ENCODE measurements around the gene COLQ.
A peak's percentile ranks its signal among the peaks of the same experiment; 100 is the strongest.
"Not testable (repeated sequence)": the region's sequence is repeated elsewhere in the genome, so short reads cannot be mapped to it uniquely, and the experiment has no call there.

The COLQ gene

DNA sequence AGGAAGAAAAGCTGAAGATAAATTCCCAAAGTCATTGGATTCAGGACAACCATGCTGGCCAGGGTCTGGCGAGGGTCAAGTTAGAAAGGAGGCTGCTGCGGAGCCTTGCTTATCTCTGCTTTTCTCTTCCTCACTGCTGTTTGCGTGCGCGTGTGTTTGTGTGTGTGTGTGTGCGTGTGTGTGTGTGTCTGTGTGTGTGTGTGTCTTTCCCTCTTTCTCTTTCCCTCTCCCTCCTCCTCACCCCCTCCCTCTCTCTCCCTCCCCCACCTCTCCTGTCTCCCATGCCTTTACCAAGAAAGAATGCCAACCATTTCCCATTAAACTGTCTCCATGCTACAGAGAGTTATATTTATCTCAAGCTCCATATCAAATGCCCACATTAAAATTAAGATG lies at the start of gene COLQ:
Gene COLQ, minus strand, starts transcription at position 134 of the 393 bp plus-strand sequence. Its CDS starts 81 bp downstream, at position 53.
- no peak for DNase-seq

DNA sequence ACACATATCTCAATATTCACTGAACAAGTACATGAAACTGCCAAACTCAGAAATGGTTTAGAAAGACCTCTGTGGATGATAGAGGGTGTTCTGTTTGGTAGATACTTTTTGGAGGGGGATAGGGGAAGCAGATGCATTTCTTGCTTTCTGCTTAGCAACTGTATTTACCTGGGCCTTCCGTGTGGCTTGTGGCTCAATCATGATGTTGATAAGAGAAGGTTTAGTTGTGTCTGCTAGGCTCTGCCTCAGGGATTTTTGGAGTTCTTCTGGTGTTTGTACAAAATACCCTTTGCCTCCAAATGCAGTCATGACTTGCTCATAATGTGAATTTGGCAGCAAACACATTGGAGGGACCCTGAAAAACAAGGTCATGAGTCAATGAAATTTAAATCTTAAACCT lies 41.7 kb upstream of the COLQ start:
- no peak for DNase-seq

DNA sequence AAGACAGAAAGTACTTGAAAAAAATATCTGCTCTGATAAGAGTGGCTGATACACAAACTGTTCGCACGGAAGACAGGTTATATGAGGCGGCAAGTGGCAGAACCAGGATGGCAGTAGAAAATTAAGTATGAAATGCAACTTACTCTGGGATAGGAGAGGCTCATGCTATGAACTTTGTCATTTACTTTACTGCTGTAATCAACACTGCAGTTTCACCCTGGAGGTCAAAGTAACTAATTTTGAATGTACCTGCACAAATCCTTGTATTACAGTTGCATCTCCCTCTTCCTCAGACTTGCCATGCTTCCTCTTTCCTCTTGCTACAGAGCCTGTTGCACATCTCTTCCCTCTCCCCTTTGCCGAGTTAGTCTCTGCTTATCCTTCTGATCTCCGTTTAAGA lies 41.1 kb upstream of the COLQ start:
- no peak for DNase-seq

DNA sequence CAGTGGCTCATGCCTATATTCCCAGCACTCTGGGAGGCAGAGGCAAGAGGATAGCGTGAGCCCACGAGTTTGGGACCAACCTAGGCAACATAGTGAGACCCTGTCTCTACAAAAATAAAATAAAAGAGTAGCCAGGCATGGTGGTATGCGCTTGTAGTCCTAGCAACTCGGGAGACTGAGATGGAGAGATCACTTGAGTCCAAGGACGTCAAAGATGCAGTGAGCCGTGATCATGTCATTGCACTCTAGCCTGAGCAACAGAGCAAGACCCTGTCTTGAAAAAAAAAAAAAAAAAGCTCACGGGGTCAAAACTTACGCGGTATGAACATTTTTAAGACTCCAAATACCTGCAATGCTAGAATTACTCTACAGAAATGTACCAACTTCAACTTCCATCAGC lies 37.1 kb upstream of the COLQ start:
- no peak for DNase-seq

DNA sequence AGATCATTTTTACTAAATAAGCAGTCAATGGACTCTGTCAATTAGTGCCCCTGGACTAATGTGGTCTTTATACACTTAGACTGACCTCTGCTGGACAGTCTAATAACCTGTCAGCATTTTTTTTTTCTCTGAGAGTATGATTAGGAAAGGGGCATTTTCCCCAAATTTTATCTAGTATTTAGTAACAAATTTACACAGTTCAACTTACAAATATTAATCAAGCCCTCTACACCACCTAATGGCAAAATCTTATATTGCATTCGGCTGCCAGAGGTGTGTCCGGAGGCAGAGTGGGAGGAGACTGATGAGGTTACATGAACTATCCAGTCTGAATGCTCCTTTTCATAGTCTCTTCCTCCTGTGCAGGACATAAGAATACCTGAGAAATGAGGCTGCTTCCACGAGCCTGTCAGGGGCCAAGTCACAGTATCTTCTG lies 36.0 kb upstream of the COLQ start:
- DNase-seq: peak; percentile 91

DNA sequence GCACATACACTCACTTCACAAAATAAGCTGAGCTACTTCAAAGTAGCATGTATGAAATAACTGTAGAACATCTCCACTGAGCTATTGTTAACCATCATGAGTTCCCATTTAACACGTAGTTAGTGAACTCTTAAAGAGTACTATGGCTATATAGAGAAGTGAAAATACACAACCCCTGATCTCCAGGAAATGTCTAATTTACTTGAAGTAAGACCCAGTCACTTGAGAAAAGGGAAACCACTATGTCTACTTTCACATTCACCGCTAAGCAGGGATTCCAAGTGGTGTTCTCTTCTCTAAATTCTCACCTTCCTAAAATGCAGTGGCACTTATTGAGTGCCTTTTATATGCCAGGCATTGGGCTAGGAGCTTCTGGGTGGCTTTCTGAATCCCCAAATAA lies 35.0 kb upstream of the COLQ start:
- peak; percentile 88 to 94 for DNase-seq

DNA sequence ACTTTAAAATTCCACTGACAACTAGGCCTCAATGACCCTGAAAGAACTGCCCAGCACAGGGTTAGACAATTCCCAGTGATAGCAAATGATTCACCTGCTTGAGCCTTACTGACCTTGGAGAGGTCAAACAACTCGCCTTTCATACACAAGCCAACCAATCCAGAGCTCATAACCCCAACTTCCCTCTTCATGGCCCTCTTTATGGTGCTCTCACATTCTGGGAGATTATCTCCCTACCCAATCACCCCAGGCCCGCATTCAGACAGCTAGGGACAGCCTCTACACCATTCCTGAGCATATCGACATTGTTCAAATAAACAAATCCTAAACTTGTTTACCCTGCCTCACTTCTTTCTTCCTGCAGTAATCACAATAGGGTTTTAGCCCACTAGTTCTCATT lies 32.2 kb upstream of the COLQ start:
- no peak for DNase-seq

DNA sequence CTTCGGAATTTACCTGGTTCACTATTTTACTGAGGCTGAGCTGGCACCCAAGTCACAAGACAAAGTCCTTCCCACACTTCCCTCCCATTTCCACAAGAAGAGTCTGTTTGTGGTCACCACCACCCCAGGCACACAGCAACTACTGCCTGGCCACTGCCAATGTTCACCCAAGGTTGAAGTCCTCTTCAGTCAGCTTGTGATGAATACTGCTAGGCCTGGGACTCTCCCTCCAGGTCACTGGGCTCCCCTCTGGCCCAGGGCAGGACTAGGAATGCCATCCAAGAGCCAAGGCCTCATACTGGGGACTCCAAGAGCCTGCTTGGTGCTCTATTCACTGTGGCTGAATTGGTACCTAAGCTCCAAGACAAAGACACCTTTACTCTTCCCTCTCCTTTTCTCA lies 30.4 kb upstream of the COLQ start:
- DNase-seq: peak in 1 of 2 donors; percentile 15

DNA sequence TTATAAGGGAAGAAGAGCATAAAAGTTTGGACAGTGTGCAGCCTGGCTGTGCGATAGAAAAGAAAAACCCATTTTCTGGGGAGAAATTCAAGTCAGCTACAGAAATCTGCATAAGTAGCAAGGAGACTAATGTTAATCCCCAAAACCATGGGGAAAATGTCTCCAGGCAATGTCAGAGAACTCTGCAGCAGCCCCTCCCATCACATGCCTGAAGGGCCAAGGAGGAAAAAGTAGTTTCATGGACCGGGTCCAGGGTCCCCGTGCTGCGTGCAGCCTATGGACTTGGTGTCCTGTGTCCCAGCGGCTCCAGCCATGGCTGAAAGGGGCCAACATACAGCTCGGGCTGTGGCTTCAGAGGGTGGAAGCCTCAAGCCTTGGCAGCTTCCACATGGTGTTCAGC lies 28.3 kb upstream of the COLQ start:
- DNase-seq: no peak

DNA sequence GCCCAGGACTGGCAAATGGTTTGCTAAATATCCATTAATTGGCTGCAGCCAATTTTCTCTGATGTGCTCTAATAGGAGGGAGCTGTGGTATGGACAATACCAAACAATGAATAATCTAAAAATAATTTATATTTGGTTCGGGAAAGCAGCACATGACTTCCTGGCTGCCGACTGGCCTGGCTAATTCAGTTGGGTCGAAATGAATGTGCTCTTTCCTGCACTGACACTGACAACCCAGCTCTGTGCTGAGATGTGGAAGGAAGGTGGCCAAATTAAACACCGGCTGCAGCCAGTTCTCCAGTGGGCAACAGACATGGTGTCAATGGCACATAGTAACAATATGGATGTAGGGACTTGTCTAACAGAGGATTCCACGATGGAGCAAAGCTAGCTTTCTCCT lies 21.1 kb upstream of the COLQ start:
- DNase-seq: no peak

DNA sequence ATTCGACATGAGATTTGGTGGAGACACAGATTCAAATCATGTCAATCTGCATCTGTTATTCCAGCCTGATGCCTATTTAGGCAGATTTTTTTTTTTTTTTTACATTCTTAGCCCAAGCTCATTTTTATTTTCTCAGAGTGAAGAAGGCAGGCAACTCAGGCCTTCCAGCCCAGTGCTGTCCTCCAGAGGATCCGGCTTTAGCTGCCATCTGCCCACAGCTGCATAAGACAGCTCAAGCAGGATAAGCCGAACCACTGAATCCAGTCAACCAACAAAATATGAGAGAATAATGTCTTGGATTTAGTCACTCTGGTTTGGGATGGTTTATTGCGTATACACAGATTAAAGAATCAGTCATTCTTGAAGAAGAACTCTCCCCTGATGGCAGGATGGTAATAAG lies 19.9 kb upstream of the COLQ start:
- DNase-seq: no peak

DNA sequence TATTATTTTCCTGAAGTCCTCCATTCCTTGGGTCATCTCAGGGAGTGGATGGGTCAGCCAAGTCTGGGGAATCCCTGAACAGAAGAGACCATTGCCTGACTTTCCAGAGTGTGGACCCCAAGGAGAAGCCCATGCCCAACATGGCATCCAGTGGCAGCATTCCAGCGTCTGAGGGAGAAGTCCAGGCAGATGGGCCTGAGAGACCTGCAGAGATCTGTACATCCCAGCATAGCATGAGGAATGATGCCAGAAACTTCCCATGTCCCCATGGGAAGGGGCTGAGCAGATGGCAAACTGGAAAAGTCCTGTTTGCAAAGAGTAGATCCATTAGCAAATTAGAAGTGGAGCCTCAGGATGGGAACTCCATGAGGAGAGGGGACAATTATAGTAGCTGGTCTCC lies 17.6 kb upstream of the COLQ start:
- DNase-seq: no peak

DNA sequence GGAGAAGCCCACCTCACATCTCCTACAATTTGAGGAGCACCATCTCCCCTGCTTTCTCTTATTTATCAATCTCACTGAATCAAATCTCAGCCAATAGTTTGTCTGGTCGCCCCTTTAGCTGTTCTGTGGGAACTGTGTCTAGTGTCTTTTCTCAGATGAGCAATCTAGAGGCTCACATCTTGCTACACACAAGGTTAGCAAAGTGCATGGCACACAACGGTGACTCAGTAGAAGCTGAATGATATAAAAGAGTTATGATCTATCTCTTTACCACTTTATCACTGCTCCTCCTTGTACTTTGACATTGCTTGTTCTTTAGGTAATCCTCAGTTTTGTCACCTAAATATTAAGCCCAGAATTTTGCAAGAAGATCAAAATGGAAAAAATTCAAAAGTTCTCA lies 16.8 kb upstream of the COLQ start:
- DNase-seq: no peak

DNA sequence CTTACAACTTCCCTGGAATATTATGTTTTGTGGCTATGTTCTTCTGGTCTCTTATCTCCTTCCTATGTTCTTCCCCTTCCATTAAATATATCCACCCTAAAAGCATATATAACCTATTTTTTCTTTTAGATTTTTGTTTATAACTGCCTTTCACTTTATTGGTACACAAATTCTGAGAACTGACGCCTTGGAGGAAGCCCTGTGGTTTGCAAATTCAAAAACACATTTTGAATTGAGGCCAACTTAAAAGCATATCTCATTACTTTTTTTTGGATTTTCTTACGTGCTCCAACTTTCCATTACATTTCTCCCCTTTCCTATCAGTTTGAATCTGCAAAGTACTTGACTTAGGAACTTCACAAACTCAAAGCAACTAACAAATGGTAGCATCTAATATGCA lies 15.3 kb upstream of the COLQ start:
- DNase-seq: no peak

DNA sequence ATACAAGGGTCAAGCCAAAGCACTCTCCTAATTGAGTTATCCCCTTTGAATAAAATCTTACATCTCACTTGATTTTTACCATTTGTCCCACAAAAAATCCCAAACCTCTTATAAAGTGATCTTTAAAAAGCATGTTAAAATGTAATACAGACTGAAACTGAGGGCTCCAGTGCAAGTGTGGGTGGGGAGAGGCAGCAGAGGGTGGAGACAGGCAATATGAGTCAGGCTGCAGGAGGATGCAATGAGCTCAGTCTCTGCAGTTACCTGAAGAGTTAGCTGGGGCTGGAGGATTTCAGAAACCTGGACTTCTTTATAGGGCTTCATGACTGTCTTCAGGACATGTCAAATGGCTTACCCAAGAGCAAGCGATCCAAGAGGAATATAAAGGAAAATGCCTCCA lies 14.2 kb upstream of the COLQ start:
- DNase-seq: peak; percentile 35 to 45

DNA sequence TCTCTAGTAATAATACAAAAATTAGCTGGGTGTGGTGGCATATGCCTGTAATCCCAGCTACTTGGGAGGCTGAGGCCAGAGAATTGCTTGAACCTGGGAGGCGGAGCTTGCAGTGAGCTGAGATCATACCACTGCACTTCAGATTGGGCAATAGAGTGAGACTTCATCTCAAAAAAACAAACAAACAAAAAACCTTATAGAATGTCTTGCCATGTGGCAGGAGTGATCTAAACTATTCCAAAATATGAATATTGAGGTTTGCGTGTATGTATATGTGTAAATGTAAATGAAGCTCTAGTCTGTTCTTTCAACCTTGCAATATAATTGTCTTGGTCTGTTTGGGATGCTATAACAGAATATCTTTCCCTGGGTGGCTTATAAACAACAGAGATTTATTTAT lies 11.1 kb upstream of the COLQ start:
- DNase-seq: not testable (repeated sequence)

DNA sequence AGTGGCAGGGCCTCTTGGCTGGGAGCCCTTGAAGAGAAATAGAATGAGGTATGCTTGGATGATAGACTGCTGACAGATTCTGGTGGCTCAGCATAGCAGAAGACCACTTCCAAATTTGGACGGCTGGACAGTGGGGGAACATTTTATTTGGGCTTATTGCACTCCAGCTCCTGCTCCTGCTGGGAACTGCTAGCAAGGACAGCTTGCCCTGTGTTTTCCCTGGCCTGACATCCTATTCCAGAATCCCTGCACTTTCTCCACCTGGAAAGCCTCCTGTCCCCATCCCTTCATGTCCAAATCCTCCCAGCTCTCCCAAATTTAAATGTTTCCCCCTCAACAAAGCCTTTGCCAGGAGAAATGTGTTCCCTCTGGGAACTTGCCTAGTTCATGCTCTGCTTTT lies 9.8 kb upstream of the COLQ start:
- no peak for DNase-seq

DNA sequence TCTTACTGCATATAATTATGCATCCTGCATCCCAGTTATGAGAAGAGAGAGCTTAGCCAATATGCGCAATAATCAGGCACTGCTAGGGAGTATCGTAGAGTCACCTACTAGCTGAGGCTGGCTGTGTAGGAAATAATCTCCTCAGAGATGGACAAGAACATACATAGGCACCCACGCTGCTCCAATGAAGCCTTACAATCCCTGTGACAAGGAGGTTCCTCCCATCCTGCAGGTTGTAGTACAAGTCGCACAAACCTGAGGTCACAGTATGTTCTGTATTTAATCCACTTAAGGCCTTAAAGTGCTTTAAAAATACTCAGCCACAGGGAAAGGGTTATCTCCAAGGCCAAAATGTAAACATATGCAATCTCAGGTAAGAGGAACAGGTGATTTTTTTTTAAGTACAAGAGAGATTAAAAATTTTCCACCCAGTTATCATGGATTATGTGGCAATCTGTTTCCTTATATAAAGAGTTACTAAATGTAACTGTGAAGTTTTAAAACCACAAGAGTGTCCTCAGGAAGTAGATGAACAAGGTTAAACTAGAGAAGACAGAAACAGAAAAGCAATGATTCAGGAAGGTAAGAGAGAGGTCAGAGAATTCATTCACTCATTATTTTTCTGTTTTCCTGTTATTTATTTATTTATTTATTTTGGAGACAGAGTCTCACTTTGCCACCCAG lies 7.5 kb upstream of the COLQ start:
- DNase-seq: no peak

DNA sequence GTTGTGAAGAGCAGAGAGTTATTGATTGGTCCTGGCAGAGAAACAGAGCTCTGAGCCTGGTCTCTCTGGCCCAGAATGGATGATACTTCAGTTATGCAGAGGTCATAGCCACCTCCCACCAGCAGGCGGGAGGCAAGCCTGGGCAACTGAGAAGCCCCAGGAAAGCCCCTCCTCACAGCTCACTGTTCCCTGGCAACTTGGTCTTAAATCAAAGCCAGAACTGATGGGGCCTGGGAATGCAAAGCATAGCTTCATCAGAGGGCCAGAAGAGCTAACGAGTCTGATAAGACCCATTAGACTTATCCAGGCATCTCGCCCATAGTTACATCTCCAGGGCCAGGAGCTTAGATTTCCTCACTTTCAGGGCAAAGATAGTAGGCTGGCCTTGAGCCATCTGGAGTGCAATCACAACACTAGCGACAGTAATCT lies 5.5 kb upstream of the COLQ start:
- DNase-seq: no peak

DNA sequence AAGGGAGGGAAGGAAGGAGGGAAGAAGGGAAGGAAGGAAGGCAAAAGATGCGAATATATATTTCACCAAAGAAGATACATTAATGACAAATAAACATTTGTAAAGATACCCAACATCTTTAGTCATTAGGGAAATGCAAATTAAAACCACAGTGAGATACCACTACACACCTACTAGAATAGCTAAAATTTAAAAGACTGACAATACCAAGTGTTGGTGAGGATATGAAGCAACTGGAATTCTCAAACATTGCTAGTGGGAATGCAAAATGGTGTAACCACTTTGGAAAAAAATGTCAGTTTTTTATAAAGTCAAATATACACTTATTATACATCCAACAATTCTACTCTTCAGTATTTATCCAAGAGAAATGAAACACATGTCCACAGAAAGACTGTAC lies 4.3 kb upstream of the COLQ start:
- DNase-seq: no peak

DNA sequence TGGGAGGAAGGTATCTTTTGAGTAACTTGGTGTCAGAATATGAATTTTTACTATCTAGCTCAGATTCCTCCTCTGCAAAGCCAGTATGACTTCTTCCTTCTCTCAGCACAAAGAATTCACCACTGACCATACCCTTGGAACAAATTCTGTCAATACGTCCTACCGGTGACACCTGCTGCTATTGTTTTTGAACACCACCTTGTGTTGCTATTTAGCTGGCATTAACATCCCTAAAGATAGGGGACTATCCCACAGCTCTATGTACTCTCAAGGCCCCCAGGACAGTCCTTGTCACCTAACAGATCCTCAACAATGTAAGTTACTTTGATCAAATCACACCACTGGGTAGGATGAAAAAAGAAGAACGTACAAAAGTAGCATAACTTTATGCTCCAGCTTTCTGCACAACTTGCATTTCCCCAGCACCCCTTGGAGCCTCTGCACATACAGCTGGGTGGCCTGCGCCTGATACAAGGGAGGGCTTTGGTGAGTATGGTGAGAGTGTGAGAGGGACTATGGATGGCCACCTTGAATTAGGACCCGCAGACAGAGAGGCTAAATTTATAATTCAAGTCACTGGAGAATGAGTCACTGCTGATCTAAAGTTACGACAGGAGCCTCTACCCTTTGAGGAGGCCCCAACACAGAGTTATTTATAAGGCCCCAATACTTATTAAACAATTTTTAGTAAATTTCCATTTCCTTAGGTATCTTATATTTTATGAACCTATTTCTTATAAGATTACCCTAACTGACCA lies 2.3 kb upstream of the COLQ start:
- DNase-seq: no peak

DNA sequence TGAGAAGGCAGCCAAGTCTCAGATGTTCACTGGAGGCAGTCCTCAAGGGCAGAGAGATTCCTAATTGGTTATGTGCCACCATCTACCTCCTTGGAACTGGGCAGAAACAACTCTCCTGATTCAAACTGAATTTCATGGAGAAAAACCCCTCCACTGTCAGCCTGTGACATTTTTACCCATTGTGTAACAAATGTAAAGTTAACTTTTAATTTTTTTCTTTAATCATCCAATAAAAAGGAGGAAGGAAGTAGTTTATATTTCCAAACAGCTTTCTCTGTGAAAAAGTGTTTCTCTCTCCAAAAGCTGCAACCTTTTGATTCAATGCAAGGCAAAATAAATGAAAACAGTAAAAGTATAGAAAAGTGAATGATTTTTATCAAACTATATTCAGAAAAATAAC lies 510 bp upstream of the COLQ start:
- peak in 1 of 2 donors; percentile 31 for DNase-seq

DNA sequence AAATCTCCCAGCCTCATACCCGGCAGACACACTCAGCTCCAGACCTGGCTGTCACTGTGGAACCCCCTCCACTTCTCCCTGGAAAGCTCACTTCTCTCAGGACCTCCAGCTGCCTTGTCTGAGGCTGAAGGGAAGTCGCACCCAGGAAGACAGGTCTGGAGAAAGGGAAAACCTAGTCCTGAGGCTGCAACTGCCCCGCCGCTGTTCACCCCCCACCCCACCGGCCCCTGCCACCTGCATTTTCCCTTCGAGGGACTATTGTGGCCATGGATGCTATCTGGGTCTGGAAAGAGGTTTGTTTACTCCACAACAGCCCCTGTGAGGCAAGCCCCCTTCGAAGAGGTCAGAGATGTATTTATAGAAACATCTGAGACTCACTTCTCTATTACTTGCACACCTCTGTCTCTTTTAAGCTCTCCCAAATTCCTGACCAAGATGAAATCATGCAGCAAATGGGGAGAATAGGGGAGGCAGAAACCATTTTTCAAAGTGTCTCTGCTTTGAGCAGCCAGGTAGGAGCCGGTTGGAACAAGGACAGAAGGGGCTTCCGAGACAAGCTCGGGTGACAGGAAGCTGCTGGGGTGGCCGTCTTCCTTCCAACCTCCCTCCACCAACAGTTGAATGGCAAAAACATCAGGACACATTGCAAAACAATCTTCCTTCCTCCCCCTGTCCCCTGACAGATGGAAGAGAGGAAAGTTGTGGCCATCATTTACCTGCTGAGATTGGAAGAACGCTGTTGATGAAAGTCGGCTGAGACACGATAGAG lies 518 bp downstream of the COLQ start:
- DNase-seq: no peak

DNA sequence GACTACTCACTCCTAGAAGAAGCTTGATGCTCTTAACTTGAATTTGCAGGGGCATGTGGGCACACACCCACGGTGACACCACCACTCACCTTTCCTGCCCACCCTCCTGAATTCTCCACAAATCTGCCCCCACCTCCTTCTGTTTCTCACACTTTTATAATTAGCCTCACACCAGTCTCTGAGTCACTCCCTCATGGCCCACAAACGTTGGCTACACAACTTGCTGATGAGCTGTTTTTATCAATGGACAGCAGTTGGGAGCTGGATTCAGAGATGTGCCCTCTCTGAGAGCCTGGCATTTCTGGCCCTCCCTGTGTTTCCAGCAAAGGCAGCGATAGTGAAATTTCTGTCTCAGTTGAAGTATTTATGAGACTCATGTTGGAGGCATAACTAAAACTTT lies 1.3 kb downstream of the COLQ start:
- peak; percentile 32 to 57 for DNase-seq

Data from inflammatory macrophage treated with lipopolysaccharide for 1 hour (primary cell).